ENCODE results near the gene MCAM. TPM values are rescaled to one million over a fixed set of nuclear protein-coding genes. Genes with fewer than 3 reads are reported as not detected.

MCAM gene
- total and polyA plus RNA-seq, 2 of the 8 experiments (the other 6 are each of a cell fraction or from before 2014, with no cell fraction given): 22.4 to 32.2 TPM

DNA sequence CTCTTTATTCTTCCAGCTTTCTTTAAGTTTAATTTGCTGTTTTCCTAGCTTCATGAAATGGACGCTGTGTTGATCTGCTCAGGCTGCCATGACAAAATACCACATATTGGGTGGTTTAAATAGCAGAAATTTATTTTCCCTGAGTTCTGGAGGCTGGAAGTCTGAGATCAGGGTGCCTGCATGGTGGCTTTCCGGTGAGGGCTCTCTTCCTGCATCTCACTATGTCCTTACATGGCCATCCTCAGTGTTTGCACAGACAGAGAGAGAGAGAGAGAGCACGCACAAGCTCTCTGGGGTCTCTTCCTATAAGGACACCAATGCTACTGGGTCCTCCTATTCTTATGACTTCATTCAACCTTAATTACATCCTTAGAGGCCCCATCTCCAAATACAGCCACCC, 28.7 kb downstream of the MCAM start:
- no peaks in the 10 kb centered on the region for H3K4me1 ChIP-seq (replicated peaks in 1 of 4; ENCODE audit: control insufficient read depth in 3 of 4, insufficient read depth in 4 of 4, low read length in 3 of 4)
- no peak for DNase-seq (ENCODE audit: low read depth in 1 of 2, low spot score in 2 of 2)
- no peak overlapping the region for H3K23ac ChIP-seq (ENCODE audit: insufficient read length)
- H3K4ac ChIP-seq (replicated peaks; ENCODE audit: insufficient read length, low read depth, low read length): no peak overlapping the region
- H4K91ac ChIP-seq (replicated peaks; ENCODE audit: insufficient read length, low read length): no peak overlapping the region
- H3K56ac ChIP-seq (replicated peaks; ENCODE audit: insufficient read length, low read depth, low read length): no peak overlapping the region
- no peak overlapping the region for H3K4me3 ChIP-seq (ENCODE audit: extremely low read depth in 1 of 4, insufficient read depth in 2 of 4, low read depth in 3 of 4, low read length in 4 of 4)
- no peak overlapping the region for H2BK15ac ChIP-seq (ENCODE audit: low read length)
- H3K9me3 ChIP-seq (ENCODE audit: insufficient read depth in 2 of 2, low read depth in 1 of 2, low read length in 1 of 2): no peaks in the 10 kb centered on the region
- H3K79me2 ChIP-seq (ENCODE audit: control insufficient read depth in 1 of 2, insufficient read depth in 2 of 2, low read length in 2 of 2): no peaks in the 10 kb centered on the region
- no peak overlapping the region for H3K4me2 ChIP-seq (ENCODE audit: insufficient read depth in 1 of 2, low read depth in 2 of 2, low read length in 2 of 2)
- WGBS, 2 experiments (ENCODE audit: extremely low coverage in 1 of 2, insufficient coverage in 1 of 2, insufficient read length in 1 of 2, insufficient replicate concordance in 2 of 2, low coverage in 1 of 2, low lambda C conversion rate in 2 of 2, missing lambda C conversion rate in 1 of 2): 92% methylated on average over 3 of the region's 3 CpGs; no CpG with 5 or more reads in 1 of the 2 experiments
- POLR2A ChIA-PET (ENCODE audit: partially characterized antibody): interaction anchor here (0.9 kb wide), 1 partner anchor 193 kb away, joined by 4 read pairs; no protein-coding TSS in a partner anchor
- no peak overlapping the region for H2AFZ ChIP-seq (ENCODE audit: low read length)
- H3K9ac ChIP-seq (replicated peaks in 1 of 4; ENCODE audit: extremely low read depth in 1 of 4, low read depth in 3 of 4, low read length in 3 of 4): no peak overlapping the region
- H3K27ac ChIP-seq (ENCODE audit: low read depth, low read length): no peak overlapping the region
- H3K23me2 ChIP-seq (ENCODE audit: low read depth, low read length): peaks cover 2% of the 10 kb centered on the region; the same call in 1 of the 2 replicates
- H4K5ac ChIP-seq (ENCODE audit: insufficient read length, low read depth, low read length): no peak overlapping the region
- CTCF ChIA-PET (ENCODE audit: partially characterized antibody): interaction anchor here (0.7 to 1.1 kb wide), 2 partner anchors 79 to 154 kb away, joined by 3 to 4 read pairs; no protein-coding TSS in a partner anchor
- H3K18ac ChIP-seq (ENCODE audit: extremely low read depth, low read length): no peak overlapping the region
- no peak overlapping the region for H2BK120ac ChIP-seq (replicated peaks; ENCODE audit: low read depth, low read length)
- H2BK12ac ChIP-seq (ENCODE audit: low read depth, low read length): no peak overlapping the region
- peaks cover 3% of the 10 kb centered on the region; the same call in 1 of the 2 replicates for H3K79me1 ChIP-seq (ENCODE audit: low read depth, low read length)
- no peaks in the 10 kb centered on the region for H4K20me1 ChIP-seq (replicated peaks in 1 of 2; ENCODE audit: control insufficient read depth in 1 of 2, insufficient read depth in 2 of 2, low read length in 2 of 2)
- peaks cover 9 to 51% (median 30%) of the 10 kb centered on the region in 4 experiments for H3K36me3 ChIP-seq (ENCODE audit: control insufficient read depth in 2 of 4, insufficient read depth in 4 of 4, low read length in 3 of 4)
- H2BK20ac ChIP-seq (ENCODE audit: low read length): no peak overlapping the region
- H4K8ac ChIP-seq (ENCODE audit: extremely low read depth, insufficient read depth, low read length): no peak overlapping the region
- H2AK5ac ChIP-seq (ENCODE audit: low read depth, low read length): no peak overlapping the region
- FAIRE-seq: no peak
- no peak for TF ChIP-seq KDM5A (IDR thresholded peaks at IDR 0.05; ENCODE audit: low read length)
- no peak for TF ChIP-seq EP300 (IDR thresholded peaks at IDR 0.05; ENCODE audit: borderline replicate concordance in 1 of 2, low read depth in 2 of 2, low read length in 2 of 2)
- no peak for TF ChIP-seq POLR2A (IDR thresholded peaks at IDR 0.05; ENCODE audit: control extremely low read depth in 1 of 2, low read depth in 2 of 2, low read length in 2 of 2)
- TF ChIP-seq RAD21 (IDR thresholded peaks at IDR 0.05 in 1 of 2, conservative IDR thresholded peaks at IDR 0.05 in 1 of 2; ENCODE audit: low read depth in 2 of 2, low read length in 2 of 2): no peak
- no peak for TF ChIP-seq HDAC6 (IDR thresholded peaks at IDR 0.05; ENCODE audit: low read depth, low read length)
- TF ChIP-seq BACH1 (IDR thresholded peaks at IDR 0.05; ENCODE audit: low read length): no peak
- TF ChIP-seq SAP30 (IDR thresholded peaks at IDR 0.05; ENCODE audit: insufficient read depth, insufficient replicate concordance, low read length): no peak
- no peak for TF ChIP-seq MAFK (IDR thresholded peaks at IDR 0.05; ENCODE audit: low read depth, low read length)
- no peak for TF ChIP-seq BRCA1 (IDR thresholded peaks at IDR 0.05; ENCODE audit: low read depth, low read length)
- TF ChIP-seq RBBP5 (IDR thresholded peaks at IDR 0.05; ENCODE audit: borderline replicate concordance, low read depth, low read length): no peak
- no peak for TF ChIP-seq SP2 (IDR thresholded peaks at IDR 0.05; ENCODE audit: low read length)
- no peak overlapping the region for H3K14ac ChIP-seq (ENCODE audit: insufficient read length)
- no peaks in the 10 kb centered on the region for H3K27me3 ChIP-seq (replicated peaks in 1 of 4; ENCODE audit: control insufficient read depth in 3 of 4, extremely low read depth in 1 of 4, insufficient read depth in 3 of 4, low read length in 3 of 4)
- no peak overlapping the region for H2BK5ac ChIP-seq (ENCODE audit: low read depth, low read length)
